SK-N-SH (cell line): ENCODE data around the gene NOL4. TPM values are rescaled to one million over a fixed set of nuclear protein-coding genes. Genes with fewer than 3 reads are reported as not detected.
A peak's percentile ranks its signal among the peaks of the same experiment; 100 is the strongest.

Experiments
- CTCF ChIA-PET: fragments of 300-600, 350-600 bp; formaldehyde crosslinking; extraction: SDS; loops from one replicate; lab custom pipeline; 2021; lab: Yijun Ruan, JAX
- POLR2A ChIA-PET: fragments of 350-600 bp; sonication (Branson Sonifier 250); formaldehyde crosslinking; extraction: SDS; loops from one replicate; lab custom pipeline; 2020; ENCODE audit warnings: antibody characterized with exemption, inconsistent platforms; lab: Yijun Ruan, JAX
- DNase-seq: peaks from one replicate; pipeline ENCODE4 v3.0.0; 2012
- H2AFZ ChIP-seq: fragments of 200-600 bp; sonication (generic); 2 replicates; pipeline ENCODE4 v1.8.1; 2016; ENCODE audit warnings: antibody characterized with exemption, mild to moderate bottlenecking, low read depth
- H3F3A ChIP-seq: fragments of 200-600 bp; sonication (generic); replicated peaks from 2 replicates; pipeline ENCODE3; 2016; ENCODE audit warnings: antibody characterized with exemption, mild to moderate bottlenecking; ENCODE audit not compliant: insufficient read depth
- H3K27ac ChIP-seq, 2 experiments: fragments of 200-500 bp in 1 of 2; fragments of 200-600 bp in 1 of 2; sonication (Bioruptor generic) in 1 of 2; sonication (generic), shearing (Covaris generic) in 1 of 2; 2 replicates each; pipeline versions ENCODE4 v1.5.1 to v1.6.1; 2014 to 2016; ENCODE audit warnings: low read depth in 2 of 2, inconsistent platforms in 1 of 2, low read length in 1 of 2, mild to moderate bottlenecking in 1 of 2, mixed read lengths in 1 of 2
- H3K27me3 ChIP-seq: fragments of 200-600 bp; sonication (generic), shearing (Covaris generic); 2 replicates; pipeline ENCODE4 v1.6.1; 2016; ENCODE audit warnings: mixed run types; ENCODE audit not compliant: insufficient read depth
- H3K36me3 ChIP-seq, 2 experiments: fragments of 200-500 bp in 1 of 2; fragments of 200-600 bp in 1 of 2; sonication (Bioruptor generic) in 1 of 2; sonication (generic) in 1 of 2; replicated peaks in 1 of 2; 2 replicates each; pipeline versions ENCODE3 to v1.5.1; 2014 to 2016; ENCODE audit warnings: low read length in 1 of 2, mild to moderate bottlenecking in 1 of 2; ENCODE audit not compliant: insufficient read depth in 2 of 2, control insufficient read depth in 1 of 2
- H3K4me1 ChIP-seq, 2 experiments: fragments of 200-500 bp in 1 of 2; fragments of 200-600 bp in 1 of 2; sonication (Bioruptor generic) in 1 of 2; sonication (generic), shearing (Covaris generic) in 1 of 2; 2 replicates each; pipeline versions ENCODE4 v1.5.1 to v1.6.1; 2014 to 2016; ENCODE audit warnings: low read depth in 1 of 2, low read length in 1 of 2, mixed run types in 1 of 2; ENCODE audit not compliant: insufficient read depth in 2 of 2, control insufficient read depth in 1 of 2
- H3K4me2 ChIP-seq: fragments of 200-600 bp; sonication (generic), shearing (Covaris generic); 2 replicates; pipeline ENCODE4 v1.6.1; 2017; ENCODE audit warnings: mixed run types
- H3K4me3 ChIP-seq, 2 experiments: fragments of 200-500 bp in 1 of 2; fragments of 200-600 bp in 1 of 2; sonication (Bioruptor generic) in 1 of 2; sonication (generic), shearing (Covaris generic) in 1 of 2; 2 replicates each; pipeline versions ENCODE4 v1.5.1 to v1.8.1; 2014 to 2016; ENCODE audit warnings: low read depth in 2 of 2, inconsistent platforms in 1 of 2, low read length in 1 of 2, mild to moderate bottlenecking in 1 of 2, mixed read lengths in 1 of 2, moderate library complexity in 1 of 2
- H3K79me2 ChIP-seq: fragments of 200-600 bp; sonication (generic); 2 replicates; pipeline ENCODE4 v1.8.1; 2017; ENCODE audit warnings: mild to moderate bottlenecking; ENCODE audit not compliant: insufficient read depth
- H3K9ac ChIP-seq: fragments of 200-600 bp; sonication (generic); 2 replicates; pipeline ENCODE4 v1.6.1; 2017; ENCODE audit warnings: mixed run types
- H3K9me2 ChIP-seq: fragments of 200-600 bp; sonication (generic); 2 replicates; pipeline ENCODE4 v1.6.1; 2017; ENCODE audit warnings: mixed run types
- H3K9me3 ChIP-seq: fragments of 200-600 bp; sonication (generic); 2 replicates; pipeline ENCODE4 v1.6.1; 2017; ENCODE audit warnings: mixed run types, mild to moderate bottlenecking, moderate library complexity
- H4K20me1 ChIP-seq: fragments of 200-600 bp; sonication (generic); 2 replicates; pipeline ENCODE4 v1.6.1; 2017; ENCODE audit warnings: mild to moderate bottlenecking, mixed run types; ENCODE audit not compliant: insufficient read depth
- FOSL2 ChIP-seq: IDR thresholded peaks from 2 replicates; pipeline ENCODE4 v1.4.0; 2012; ENCODE audit warnings: low read depth, mild to moderate bottlenecking, moderate library complexity, borderline replicate concordance
- GABPA ChIP-seq: IDR thresholded peaks from 2 replicates; pipeline ENCODE4 v1.4.0; 2012; ENCODE audit warnings: low read depth, mild to moderate bottlenecking
- MEF2A ChIP-seq: IDR thresholded peaks from 2 replicates; pipeline ENCODE4 v1.4.0; 2012; ENCODE audit warnings: low read depth, borderline replicate concordance
- MXI1 ChIP-seq: IDR thresholded peaks from 2 replicates; pipeline ENCODE4 v1.6.1; 2012; ENCODE audit warnings: mild to moderate bottlenecking, low read depth, low read length, improper control_type of control experiment
- NFIC ChIP-seq: IDR thresholded peaks from 2 replicates; pipeline ENCODE4 v1.4.0; 2012; ENCODE audit warnings: borderline replicate concordance
- RAD21 ChIP-seq: IDR thresholded peaks from 2 replicates; pipeline ENCODE4 v1.6.1; 2012; ENCODE audit warnings: mild to moderate bottlenecking, low read length
- RFX5 ChIP-seq: IDR thresholded peaks from 2 replicates; pipeline ENCODE4 v1.6.1; 2012; ENCODE audit warnings: mild to moderate bottlenecking, improper control_type of control experiment, low read length
- SMC3 ChIP-seq: IDR thresholded peaks from 2 replicates; pipeline ENCODE4 v1.6.1; 2012; ENCODE audit warnings: low read depth, low read length, improper control_type of control experiment
- WGBS: methylation state at CpG from one replicate; pipeline ENCODE4 v1.1.6; 2017; ENCODE audit warnings: low lambda C conversion rate; 5-methylcytosine and 5-hydroxymethylcytosine counted together
- polyA plus RNA-seq, 3 experiments: library from polyadenylated mRNA; depleted of rRNA; stranded (reverse); fragments of >200 nt; gene quantifications; 2 replicates each; pipeline ENCODE4 v1.2.3, GENCODE V29; 2012
- TF ChIP-seq, protein P1 (sequence below): IDR thresholded peaks from 2 replicates; pipeline ENCODE4 v1.4.0; 2012; ENCODE audit warnings: low read depth, borderline replicate concordance
- TF ChIP-seq, protein P2 (sequence below): IDR thresholded peaks from 2 replicates; pipeline ENCODE4; 2012

NOL4 gene
- polyA plus RNA-seq, 1 of the 3 experiments (the other 2 are of a cell fraction): 0.07 TPM

- Histone ChIP-seq H3K27ac (no peak overlapping the region), H3K4me3 (no peak overlapping the region), H3F3A (no peaks in the 10 kb centered on the region), H3K4me2 (no peak overlapping the region), H3K9me3 (no peaks in the 10 kb centered on the region), H4K20me1 (no peaks in the 10 kb centered on the region), H3K9me2 (no peaks in the 10 kb centered on the region; the same call in 1 of the 2 replicates), H3K4me1 (no peaks in the 10 kb centered on the region; a peak in 1 of 4 replicates), H3K36me3 (no peaks in the 10 kb centered on the region), H2AFZ (no peak overlapping the region), H3K27me3 (no peaks in the 10 kb centered on the region), H3K9ac (no peak overlapping the region), H3K79me2 (no peaks in the 10 kb centered on the region)
- 49% methylated on average over 3 of the region's 3 CpGs for WGBS
- CTCF ChIA-PET: no interaction called here
- POLR2A ChIA-PET: interaction anchor here (0.6 kb wide), 1 partner anchor 58 kb away, joined by 4 read pairs; no protein-coding TSS in a partner anchor
- DNase-seq: peak; percentile 1
- TF ChIP-seq, protein P1, sequence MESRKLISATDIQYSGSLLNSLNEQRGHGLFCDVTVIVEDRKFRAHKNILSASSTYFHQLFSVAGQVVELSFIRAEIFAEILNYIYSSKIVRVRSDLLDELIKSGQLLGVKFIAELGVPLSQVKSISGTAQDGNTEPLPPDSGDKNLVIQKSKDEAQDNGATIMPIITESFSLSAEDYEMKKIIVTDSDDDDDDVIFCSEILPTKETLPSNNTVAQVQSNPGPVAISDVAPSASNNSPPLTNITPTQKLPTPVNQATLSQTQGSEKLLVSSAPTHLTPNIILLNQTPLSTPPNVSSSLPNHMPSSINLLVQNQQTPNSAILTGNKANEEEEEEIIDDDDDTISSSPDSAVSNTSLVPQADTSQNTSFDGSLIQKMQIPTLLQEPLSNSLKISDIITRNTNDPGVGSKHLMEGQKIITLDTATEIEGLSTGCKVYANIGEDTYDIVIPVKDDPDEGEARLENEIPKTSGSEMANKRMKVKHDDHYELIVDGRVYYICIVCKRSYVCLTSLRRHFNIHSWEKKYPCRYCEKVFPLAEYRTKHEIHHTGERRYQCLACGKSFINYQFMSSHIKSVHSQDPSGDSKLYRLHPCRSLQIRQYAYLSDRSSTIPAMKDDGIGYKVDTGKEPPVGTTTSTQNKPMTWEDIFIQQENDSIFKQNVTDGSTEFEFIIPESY: no peak
- no peak for TF ChIP-seq FOSL2
- TF ChIP-seq MXI1: no peak
- no peak for TF ChIP-seq GABPA
- TF ChIP-seq MEF2A: no peak
- TF ChIP-seq SMC3: no peak
- TF ChIP-seq RAD21: no peak
- TF ChIP-seq NFIC: no peak
- TF ChIP-seq, protein P2, sequence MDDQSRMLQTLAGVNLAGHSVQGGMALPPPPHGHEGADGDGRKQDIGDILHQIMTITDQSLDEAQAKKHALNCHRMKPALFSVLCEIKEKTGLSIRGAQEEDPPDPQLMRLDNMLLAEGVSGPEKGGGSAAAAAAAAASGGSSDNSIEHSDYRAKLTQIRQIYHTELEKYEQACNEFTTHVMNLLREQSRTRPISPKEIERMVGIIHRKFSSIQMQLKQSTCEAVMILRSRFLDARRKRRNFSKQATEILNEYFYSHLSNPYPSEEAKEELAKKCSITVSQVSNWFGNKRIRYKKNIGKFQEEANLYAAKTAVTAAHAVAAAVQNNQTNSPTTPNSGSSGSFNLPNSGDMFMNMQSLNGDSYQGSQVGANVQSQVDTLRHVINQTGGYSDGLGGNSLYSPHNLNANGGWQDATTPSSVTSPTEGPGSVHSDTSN: no peak
- no peak for TF ChIP-seq RFX5
These were observed 34.9 kb downstream of the NOL4 start for GRCh38 chr18:34189656-34190435.
